IMR-90 (cell line): ENCODE results near the gene INPP5D. TPM values are rescaled to one million over a fixed set of nuclear protein-coding genes. Genes with fewer than 3 reads are reported as not detected.

Experiments used
- ATAC-seq: fragments of 200-7000 bp; cut with Tn5 transposase; 2 replicates; pipeline ENCODE4 v1.9.1; 2020; ENCODE audit warnings: low read depth, mild to moderate bottlenecking, moderate library complexity
- BruUV-seq: library from RNA; stranded (reverse); fragments of 400-500 nt; replicated peaks from 2 replicates; lab custom pipeline; 2021; lab: Mats Ljungman, UMichigan
- CTCF ChIA-PET: fragments of 300-600 bp; formaldehyde crosslinking; extraction: SDS; loops from one replicate; lab custom pipeline; 2021; ENCODE audit warnings: antibody characterized with exemption; lab: Yijun Ruan, JAX
- POLR2A ChIA-PET: fragments of 300-600 bp; sonication (Branson Sonifier 250); formaldehyde crosslinking; loops from one replicate; lab custom pipeline; 2022; ENCODE audit warnings: antibody characterized with exemption; ENCODE audit not compliant: unreplicated experiment; lab: Charles Lee
- DNase-seq: peaks from one replicate; pipeline ENCODE4 v3.0.0; 2013
- H2AFZ ChIP-seq: replicated peaks from 2 replicates; pipeline ENCODE3; 2013; ENCODE audit warnings: low read length, mild to moderate bottlenecking; ENCODE audit not compliant: poor library complexity
- H2AK5ac ChIP-seq: 2 replicates; pipeline ENCODE4 v1.6.1; 2013; ENCODE audit warnings: low read depth, low read length, inconsistent platforms
- H2AK9ac ChIP-seq: replicated peaks from 2 replicates; pipeline ENCODE3; 2013; ENCODE audit warnings: mild to moderate bottlenecking, low read depth, low read length, moderate library complexity; ENCODE audit not compliant: poor library complexity
- H2BK120ac ChIP-seq: 2 replicates; pipeline ENCODE4 v1.6.1; 2013; ENCODE audit warnings: low read depth, low read length, inconsistent platforms
- H2BK15ac ChIP-seq: 3 replicates; pipeline ENCODE4 v1.6.1; 2013; ENCODE audit warnings: low read depth, low read length, inconsistent platforms
- H2BK20ac ChIP-seq: 2 replicates; pipeline ENCODE4 v1.6.1; 2013; ENCODE audit warnings: low read depth, mild to moderate bottlenecking, inconsistent platforms, low read length, moderate library complexity
- H2BK5ac ChIP-seq: 2 replicates; pipeline ENCODE4 v1.6.1; 2013; ENCODE audit warnings: mild to moderate bottlenecking, low read depth, low read length, inconsistent platforms; ENCODE audit not compliant: poor library complexity, severe bottlenecking
- H3K14ac ChIP-seq: replicated peaks from 2 replicates; pipeline ENCODE4 v1.6.1; 2013; ENCODE audit warnings: low read depth, low read length, inconsistent platforms
- H3K18ac ChIP-seq: 2 replicates; pipeline ENCODE4 v1.6.1; 2013; ENCODE audit warnings: low read depth, low read length, control low read depth
- H3K23ac ChIP-seq: 2 replicates; pipeline ENCODE4 v1.6.1; 2013; ENCODE audit warnings: low read depth, low read length, inconsistent platforms
- H3K27ac ChIP-seq: 2 replicates; pipeline ENCODE4 v1.5.1; 2013; ENCODE audit warnings: mild to moderate bottlenecking, control low read depth, low read length; ENCODE audit not compliant: insufficient read depth
- H3K27me3 ChIP-seq: 2 replicates; pipeline ENCODE4 v1.6.1; 2013; ENCODE audit warnings: low read length; ENCODE audit not compliant: control insufficient read depth, insufficient read depth
- H3K36me3 ChIP-seq: 2 replicates; pipeline ENCODE4 v1.6.1; 2013; ENCODE audit warnings: low read length, mixed read lengths; ENCODE audit not compliant: control insufficient read depth, insufficient read depth
- H3K4ac ChIP-seq: 2 replicates; pipeline ENCODE4 v1.6.1; 2013; ENCODE audit warnings: low read depth, low read length, inconsistent platforms
- H3K4me1 ChIP-seq: 2 replicates; pipeline ENCODE4 v1.6.1; 2013; ENCODE audit warnings: low read length, mixed read lengths; ENCODE audit not compliant: control insufficient read depth, insufficient read depth
- H3K4me2 ChIP-seq: 2 replicates; pipeline ENCODE4 v1.6.1; 2013; ENCODE audit warnings: low read depth, mild to moderate bottlenecking, control low read depth, low read length, moderate library complexity
- H3K4me3 ChIP-seq: 2 replicates; pipeline ENCODE4 v1.5.1; 2013; ENCODE audit warnings: low read depth, mild to moderate bottlenecking, control low read depth, low read length, moderate library complexity; ENCODE audit not compliant: insufficient read depth
- H3K56ac ChIP-seq: 2 replicates; pipeline ENCODE4 v1.6.1; 2013; ENCODE audit warnings: low read length, inconsistent platforms; ENCODE audit not compliant: insufficient read depth; ENCODE audit errors: extremely low read depth
- H3K79me1 ChIP-seq, 2 experiments: 2 replicates each; pipeline ENCODE4 v1.6.1; 2013; ENCODE audit warnings: low read length in 2 of 2, inconsistent platforms in 1 of 2, low read depth in 1 of 2
- H3K9ac ChIP-seq: 2 replicates; pipeline ENCODE4 v1.6.1; 2013; ENCODE audit warnings: low read depth, low read length, control low read depth
- H3K9me1 ChIP-seq: 2 replicates; pipeline ENCODE4 v1.6.1; 2013; ENCODE audit warnings: low read length, inconsistent platforms; ENCODE audit not compliant: insufficient read depth
- H3K9me3 ChIP-seq: 2 replicates; pipeline ENCODE4 v1.6.1; 2013; ENCODE audit warnings: low read length; ENCODE audit not compliant: control insufficient read depth, insufficient read depth
- H4K20me1 ChIP-seq: 2 replicates; pipeline ENCODE4 v1.6.1; 2013; ENCODE audit warnings: low read length, inconsistent platforms; ENCODE audit not compliant: insufficient read depth
- H4K5ac ChIP-seq: 2 replicates; pipeline ENCODE4 v1.6.1; 2013; ENCODE audit warnings: mild to moderate bottlenecking, low read depth, low read length, control low read depth
- H4K8ac ChIP-seq, 2 experiments: 2 replicates each; pipeline ENCODE4 v1.6.1; 2013; ENCODE audit warnings: low read depth in 2 of 2, low read length in 2 of 2, control low read depth in 1 of 2, inconsistent platforms in 1 of 2
- H4K91ac ChIP-seq: 2 replicates; pipeline ENCODE4 v1.6.1; 2013; ENCODE audit warnings: low read depth, low read length, inconsistent platforms; ENCODE audit not compliant: insufficient read depth
- BHLHE40 ChIP-seq: fragments of 150-350 bp; IDR thresholded peaks from 2 replicates; pipeline ENCODE4 v1.6.1; 2016; ENCODE audit warnings: mild to moderate bottlenecking, low read depth, low read length
- MAFK ChIP-seq: IDR thresholded peaks from 2 replicates; pipeline ENCODE4 v1.6.1; 2012; ENCODE audit warnings: low read depth, low read length, improper control_type of control experiment
- MAZ ChIP-seq: IDR thresholded peaks from 2 replicates; pipeline ENCODE4 v1.6.1; 2012; ENCODE audit warnings: low read depth, mild to moderate bottlenecking, low read length, improper control_type of control experiment, moderate library complexity, borderline replicate concordance
- MXI1 ChIP-seq: IDR thresholded peaks from 2 replicates; pipeline ENCODE4 v1.6.1; 2012; ENCODE audit warnings: low read depth, mild to moderate bottlenecking, low read length, moderate library complexity, borderline replicate concordance
- RCOR1 ChIP-seq: IDR thresholded peaks from 2 replicates; pipeline ENCODE4 v1.6.1; 2012; ENCODE audit warnings: mild to moderate bottlenecking, low read length, improper control_type of control experiment; ENCODE audit not compliant: insufficient replicate concordance
- RFX5 ChIP-seq: IDR thresholded peaks from 2 replicates; pipeline ENCODE4 v1.8.0; 2012; ENCODE audit warnings: low read depth, mild to moderate bottlenecking, low read length, moderate library complexity
- USF2 ChIP-seq: fragments of 150-350 bp; IDR thresholded peaks from 2 replicates; pipeline ENCODE4 v1.6.1; 2017; ENCODE audit warnings: mild to moderate bottlenecking, antibody characterized with exemption, low read length, low read depth
- WGBS, 2 experiments: methylation state at CpG; one replicate each; pipeline versions ENCODE4 v1.1.5 to v1.1.7; 2013; ENCODE audit warnings: missing lambda C conversion rate in 2 of 2; ENCODE audit not compliant: insufficient read length in 1 of 2; ENCODE audit errors: extremely low coverage in 2 of 2; 5-methylcytosine and 5-hydroxymethylcytosine counted together
- dilution Hi-C: fragments of 300-500 bp; cut with HindIII; formaldehyde crosslinking; loops from one replicate; pipeline ENCODE4 v1.14.3; 2018; ENCODE audit warnings: low sequenced_read_pairs; ENCODE audit not compliant: unreplicated experiment
- in situ Hi-C: fragments of 300-500 bp; cut with MboI; formaldehyde crosslinking; loops from 3 replicates; pipeline ENCODE4 v1.14.3; 2019; ENCODE audit warnings: low sequenced_read_pairs, inconsistent platforms, mixed read lengths
- intact Hi-C: fragments of 100-400 bp; cut with micrococcal nuclease; formaldehyde crosslinking; loops from 2 replicates; pipeline ENCODE4 v1.10.0; 2022
- polyA plus RNA-seq, 3 experiments: library from polyadenylated mRNA; depleted of rRNA; stranded (reverse); fragments of >200 nt; gene quantifications; 2 replicates each; pipeline ENCODE4 v1.2.3, GENCODE V29; 2012; ENCODE audit warnings: low replicate concordance in 1 of 3
- total RNA-seq: library from RNA; depleted of rRNA; stranded (reverse); fragments of >200 nt; gene quantifications from 2 replicates; pipeline ENCODE4 v1.2.3, GENCODE V29; 2012

The INPP5D gene
- total and polyA plus RNA-seq, 2 of the 4 experiments (the other 2 are of a cell fraction): 0.18 to 0.29 TPM

- no CpG with 5 or more reads among the region's 3 CpGs for WGBS, 2 experiments
- no peak for DNase-seq
- Histone ChIP-seq H2AK9ac (no peak overlapping the region), H3K27me3 (peaks cover 9% of the 10 kb centered on the region; the same call in 1 of the 2 replicates), H3K9ac (no peak overlapping the region), H3K14ac (no peak overlapping the region), H3K36me3 (no peaks in the 10 kb centered on the region), H3K9me3 (peaks cover 3% of the 10 kb centered on the region; the same call in 1 of the 2 replicates), H4K20me1 (no peaks in the 10 kb centered on the region), H3K27ac (no peak overlapping the region), H4K91ac (no peak overlapping the region), H3K9me1 (no peaks in the 10 kb centered on the region), H4K5ac (no peak overlapping the region), H2BK15ac (no peak overlapping the region), H3K18ac (no peak overlapping the region), H2AFZ (no peak overlapping the region), H2BK20ac (no peak overlapping the region), H3K4ac (no peak overlapping the region), H4K8ac (no peak overlapping the region), H3K56ac (no peak overlapping the region), H2BK120ac (no peak overlapping the region), H3K23ac (no peak overlapping the region), H3K4me3 (no peak overlapping the region), H2BK5ac (no peak overlapping the region), H3K4me1 (no peaks in the 10 kb centered on the region), H2AK5ac (no peak overlapping the region), H3K4me2 (no peak overlapping the region), H3K79me1 (no peaks in the 10 kb centered on the region)
- ATAC-seq: no peak
- CTCF ChIA-PET: no interaction called here
- in situ Hi-C loops (no loop called here), intact Hi-C loops (no loop called here), dilution Hi-C loops (no loop called here)
- no peak for TF ChIP-seq BHLHE40
- no peak for TF ChIP-seq MAZ
- TF ChIP-seq USF2: no peak
- no peak for TF ChIP-seq RFX5
- TF ChIP-seq MAFK: no peak
- no peak for TF ChIP-seq MXI1
- TF ChIP-seq RCOR1: no peak
- POLR2A ChIA-PET: no interaction called here
- no TSS peak for BruUV-seq
These were observed 181.7 kb downstream of the INPP5D start for GRCh38 chr2:233241803-233242202.
